Muscle of back (tissue), 11 donors: ENCODE results near the gene RDH5. TPM values are rescaled to one million over a fixed set of nuclear protein-coding genes. Genes with fewer than 3 reads are reported as not detected.
"Not testable (repeated sequence)": the region's sequence is repeated elsewhere in the genome, so short reads cannot be mapped to it uniquely, and the experiment has no call there.

Experiments
- DNase-seq, 3 donors: peaks; one replicate each; pipeline versions ENCODE4 v3.0.0 to v3.0.0-alpha.2; 2013
- polyA plus RNA-seq, 10 donors: library from polyadenylated mRNA; unstranded; fragments of 120-200 nt; gene quantifications; one replicate each; pipeline ENCODE4 v1.2.1, GENCODE V29; 2013; ENCODE audit not compliant: insufficient read length in 10 of 10

RDH5 gene
- polyA plus RNA-seq, 10 donors, result 9.3 to 49.9 (median 19.5) TPM

DNA sequence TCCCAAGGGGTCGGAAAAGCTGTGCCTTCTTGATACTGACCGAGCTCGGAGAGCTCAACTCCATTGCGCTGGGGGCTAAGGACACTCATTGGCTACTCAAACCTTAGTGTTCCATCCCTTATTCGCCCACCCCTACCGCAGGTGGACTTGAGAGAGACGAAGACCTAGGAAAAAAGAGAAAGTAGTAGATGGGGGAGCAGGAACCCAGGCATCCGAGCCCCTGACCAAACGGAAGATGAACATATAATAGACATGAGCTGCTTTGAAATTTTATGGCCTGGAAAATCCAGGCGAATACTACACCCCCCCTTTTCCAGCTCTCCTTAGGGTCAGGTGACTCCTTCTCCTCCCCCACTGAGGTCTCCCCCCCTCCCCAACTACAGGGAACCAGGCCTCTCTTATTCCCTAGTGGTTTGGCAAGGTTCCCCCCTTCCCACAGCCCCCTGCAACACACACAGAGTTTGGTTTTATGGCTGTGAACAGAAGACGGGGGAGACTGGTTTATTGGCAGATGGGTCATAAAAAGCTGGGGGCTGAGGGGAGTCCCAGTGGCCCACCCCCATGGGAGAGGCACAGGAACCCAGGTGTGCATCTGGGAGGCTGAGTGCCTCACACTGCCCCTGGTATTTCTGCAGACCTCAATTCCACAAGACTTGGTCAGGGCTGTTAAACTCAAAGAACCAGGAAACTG lies 24.3 kb downstream of the RDH5 start:
- DNase-seq, result no peak

DNA sequence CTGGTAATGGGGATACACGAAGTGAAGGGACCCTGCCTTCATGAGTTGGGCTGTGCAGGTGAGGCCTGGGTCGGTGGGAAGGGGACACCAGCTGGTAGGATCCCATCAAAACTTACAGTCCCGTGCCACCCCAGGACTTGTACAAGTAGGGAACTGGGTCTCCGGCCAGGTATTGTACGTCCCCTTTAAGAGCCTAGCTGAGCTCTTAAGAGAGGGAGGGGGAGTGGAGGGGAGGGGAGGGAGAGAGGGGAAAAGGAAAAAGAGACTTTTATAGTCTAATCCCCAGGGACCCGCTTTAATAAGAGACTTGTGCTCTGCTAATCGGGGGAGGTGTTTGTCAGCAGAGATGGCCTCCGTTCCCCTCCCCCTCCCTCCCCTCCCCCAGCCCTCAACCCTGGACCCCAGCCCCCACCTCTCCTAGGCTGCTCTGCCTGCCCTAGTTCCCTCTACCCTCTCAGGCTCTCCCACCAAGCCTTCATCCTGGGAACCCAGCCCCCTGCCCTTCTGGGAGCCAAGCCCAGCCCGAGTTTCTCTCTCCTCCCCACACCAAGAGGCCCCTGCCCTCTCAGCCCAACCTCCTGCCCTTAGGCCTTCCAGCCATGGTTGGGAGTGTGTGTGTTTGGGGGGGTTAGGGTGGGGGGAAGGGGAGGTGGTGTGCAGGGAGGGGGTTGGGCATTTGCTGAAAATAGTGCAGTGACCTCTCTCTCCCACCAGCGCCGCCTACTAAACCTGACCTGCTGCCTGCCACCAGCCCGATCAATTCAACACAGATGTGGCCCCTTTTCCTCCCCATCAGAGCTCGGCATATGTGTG lies 25.4 kb downstream of the RDH5 start:
- DNase-seq, result peak in 2 of 3 donors; percentile 49 to 70

DNA sequence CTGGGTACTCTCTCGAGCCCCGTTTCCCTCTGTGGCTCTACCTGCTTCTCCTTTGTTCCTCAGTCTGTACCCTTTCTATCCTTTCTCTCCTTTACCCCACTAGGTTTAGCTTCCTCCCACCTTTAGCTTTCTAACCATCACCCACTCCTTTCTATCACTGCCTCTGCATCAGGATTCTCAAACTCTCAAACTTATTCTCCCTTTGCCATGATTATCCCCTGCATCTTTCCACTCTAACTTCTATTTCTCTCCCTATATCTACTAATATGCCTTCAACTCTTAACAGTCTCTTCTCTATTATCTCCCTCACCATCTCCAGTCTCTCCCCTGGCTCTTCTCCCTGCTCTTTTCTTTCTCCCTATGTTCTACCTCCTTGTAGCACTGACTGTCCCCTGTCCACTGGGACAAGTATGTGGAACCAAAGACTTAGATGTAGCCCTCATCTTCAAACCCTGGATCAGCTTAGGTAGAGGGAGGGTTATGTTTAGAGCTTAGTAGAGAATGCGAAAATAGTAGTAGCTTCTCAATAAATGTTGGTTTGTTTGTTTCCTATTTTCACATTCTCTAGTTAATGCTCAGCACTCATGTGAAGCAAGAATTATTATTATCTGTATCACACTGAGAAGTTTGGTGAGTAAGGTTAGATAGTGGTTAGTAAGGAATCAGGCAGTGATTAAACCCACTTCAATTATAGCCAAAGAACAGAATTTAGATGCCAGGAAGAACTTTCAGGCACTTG lies 26.1 kb downstream of the RDH5 start:
- DNase-seq, result no peak

DNA sequence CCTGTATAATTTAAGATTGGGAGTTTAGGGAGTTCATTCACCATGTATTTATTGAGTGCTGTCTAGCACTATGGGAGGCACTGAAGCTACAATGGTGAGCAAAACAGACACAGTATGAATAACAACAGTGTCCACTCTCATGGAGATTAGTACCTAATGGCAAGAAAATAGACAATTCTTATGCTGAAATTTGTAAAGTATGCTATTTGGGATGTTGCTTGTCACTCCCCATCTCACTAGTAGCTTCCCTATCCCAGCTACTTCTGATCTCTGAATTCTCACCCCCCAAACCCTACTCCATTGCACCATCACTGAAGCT lies 26.7 kb downstream of the RDH5 start:
- DNase-seq, result no peak

DNA sequence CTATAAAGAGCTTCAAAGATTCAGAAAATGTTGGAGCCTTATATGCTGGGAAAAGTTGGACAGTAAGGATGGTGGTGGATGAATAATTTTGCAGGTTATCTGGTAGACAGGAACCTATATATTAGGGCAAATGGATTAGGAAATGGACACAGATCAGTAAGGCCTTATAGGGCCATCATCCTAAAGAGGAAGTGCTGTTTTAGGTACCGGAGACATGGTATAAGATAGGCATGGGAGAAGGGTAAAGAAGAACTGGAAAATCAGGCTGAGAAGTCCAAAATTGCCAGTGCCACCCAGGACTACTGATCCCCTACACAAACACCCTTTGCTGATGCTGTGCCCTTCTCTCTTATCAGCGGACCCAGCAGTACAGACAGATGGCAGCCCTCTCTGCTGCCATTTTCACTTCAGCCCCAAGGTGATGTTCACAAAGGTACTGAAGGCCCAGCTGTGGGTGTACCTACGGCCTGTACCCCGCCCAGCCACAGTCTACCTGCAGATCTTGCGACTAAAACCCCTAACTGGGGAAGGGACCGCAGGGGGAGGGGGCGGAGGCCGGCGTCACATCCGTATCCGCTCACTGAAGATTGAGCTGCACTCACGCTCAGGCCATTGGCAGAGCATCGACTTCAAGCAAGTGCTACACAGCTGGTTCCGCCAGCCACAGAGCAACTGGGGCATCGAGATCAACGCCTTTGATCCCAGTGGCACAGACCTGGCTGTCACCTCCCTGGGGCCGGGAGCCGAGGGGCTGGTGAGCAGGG lies 28.2 kb downstream of the RDH5 start:
- no peak for DNase-seq

DNA sequence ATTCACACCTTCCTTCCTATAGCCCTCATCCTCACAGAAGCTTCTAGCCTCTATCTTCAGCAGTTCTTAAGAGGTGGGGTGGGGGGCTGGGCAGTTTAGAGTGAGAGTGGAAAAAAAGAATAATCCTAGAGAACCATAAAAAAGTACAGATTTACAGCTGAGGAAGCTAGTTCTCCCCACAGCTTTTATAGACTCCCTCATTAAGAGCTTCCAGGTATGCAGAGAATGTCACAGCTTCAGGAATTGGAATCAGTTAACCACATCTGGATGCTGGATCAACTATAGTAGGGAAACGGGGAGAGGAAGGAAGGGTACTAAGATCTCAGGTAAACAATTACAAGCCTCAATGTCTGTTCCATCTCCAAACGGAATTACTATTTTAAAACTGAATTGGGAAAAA lies 35.1 kb downstream of the RDH5 start:
- no peak for DNase-seq

DNA sequence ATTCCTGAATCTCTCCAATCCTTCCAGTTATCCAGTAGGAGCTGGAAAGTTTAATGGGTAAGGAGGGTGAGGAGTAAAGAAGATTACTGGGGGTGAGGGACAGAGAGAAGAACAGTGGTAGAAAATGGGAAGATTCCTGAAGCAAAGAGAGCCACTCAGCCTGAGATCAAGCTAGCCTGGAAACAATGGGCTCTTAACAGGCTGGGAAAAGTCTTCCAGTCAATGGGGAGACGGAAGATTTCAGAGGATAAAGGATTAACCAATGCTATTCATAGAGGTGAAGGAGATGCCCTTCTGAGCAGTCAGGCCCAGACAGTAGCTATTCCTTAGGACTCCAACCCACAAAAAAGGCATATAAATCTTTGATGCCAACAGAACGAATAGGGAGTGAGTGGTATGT lies 37.5 kb downstream of the RDH5 start:
- no peak for DNase-seq

DNA sequence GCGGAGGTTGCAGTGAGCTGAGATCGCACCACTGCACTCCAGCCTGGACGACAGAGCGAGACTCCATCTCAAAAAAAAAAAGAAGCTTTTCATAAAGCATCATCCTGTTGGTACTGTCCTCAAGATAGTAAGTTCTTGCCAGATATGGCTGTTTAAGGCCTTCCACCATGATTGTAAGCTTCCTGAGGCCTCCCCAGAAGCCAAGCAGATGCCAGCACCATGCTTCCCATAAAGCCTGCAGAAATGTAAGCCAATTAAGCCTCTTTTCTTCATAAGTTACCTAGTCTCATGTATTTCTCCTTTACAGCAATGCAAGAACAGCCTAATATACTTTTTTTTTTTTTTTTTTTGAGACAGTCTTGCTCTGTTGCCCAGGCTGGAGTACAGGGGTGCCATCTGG lies 38.4 kb downstream of the RDH5 start:
- DNase-seq, result not testable (repeated sequence)

DNA sequence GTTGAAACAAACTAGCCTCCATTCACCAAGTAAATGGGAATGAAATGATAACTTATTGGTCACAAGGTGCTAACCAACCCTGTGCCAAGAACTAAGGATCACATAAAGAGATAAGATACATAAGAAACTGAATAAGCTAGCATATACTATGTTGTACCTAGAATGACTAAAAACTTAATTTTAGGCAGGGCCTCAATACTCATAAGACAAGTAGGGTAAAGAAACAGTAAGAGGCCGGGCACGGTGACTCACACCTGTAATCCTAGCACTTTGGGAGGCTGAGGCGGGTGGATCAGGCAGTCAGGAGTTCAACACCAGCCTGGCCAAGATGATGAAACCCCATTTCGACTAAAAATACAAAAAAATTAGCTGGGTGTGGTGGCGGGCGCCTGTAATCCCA lies 40.5 kb downstream of the RDH5 start:
- DNase-seq, result no peak

DNA sequence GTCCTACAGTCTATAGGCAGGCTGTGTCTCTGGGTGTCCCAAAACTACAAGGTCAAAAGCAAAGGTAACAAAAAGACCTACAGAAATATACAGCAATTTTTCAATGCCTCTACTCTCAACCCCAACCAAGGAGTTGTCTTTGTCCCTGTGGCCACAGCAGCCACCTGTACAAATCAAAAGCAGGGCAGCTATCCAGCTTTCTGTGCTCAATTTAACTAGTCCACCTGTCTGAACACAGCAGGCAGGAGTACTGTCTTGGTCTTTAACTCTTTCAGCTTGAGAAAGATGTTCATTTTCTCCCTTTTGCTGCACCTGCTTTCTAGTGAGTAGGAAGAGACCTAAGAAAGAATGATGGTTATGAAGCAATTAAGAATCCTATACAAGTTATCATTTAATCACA lies 42.5 kb downstream of the RDH5 start:
- DNase-seq, result no peak

DNA sequence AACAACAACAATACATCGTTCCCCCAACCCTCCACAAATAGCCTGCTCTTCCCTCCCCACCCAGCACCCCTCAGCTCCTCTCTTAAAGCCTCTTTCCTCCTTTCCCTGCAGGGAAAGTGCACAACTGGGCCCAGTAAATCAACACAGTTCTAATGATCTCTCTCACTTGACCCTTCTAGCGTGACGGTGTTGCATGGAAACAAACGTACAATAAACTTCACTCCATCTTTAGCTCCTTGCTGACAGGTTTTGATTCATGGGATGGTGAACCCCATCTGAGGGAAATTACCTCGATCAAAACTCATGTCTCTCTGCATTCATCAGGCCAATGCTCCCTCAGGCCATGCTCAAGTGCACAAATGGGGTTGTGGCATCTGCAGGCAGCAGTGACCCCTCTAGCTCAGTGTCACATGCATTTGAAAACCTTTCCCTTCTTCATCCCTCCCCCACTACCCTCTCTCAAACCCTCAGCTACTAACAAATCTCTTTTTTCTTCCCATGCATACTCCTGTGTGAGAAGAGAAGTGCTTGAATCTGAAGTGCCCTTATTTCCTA lies 45.6 kb downstream of the RDH5 start:
- no peak for DNase-seq

DNA sequence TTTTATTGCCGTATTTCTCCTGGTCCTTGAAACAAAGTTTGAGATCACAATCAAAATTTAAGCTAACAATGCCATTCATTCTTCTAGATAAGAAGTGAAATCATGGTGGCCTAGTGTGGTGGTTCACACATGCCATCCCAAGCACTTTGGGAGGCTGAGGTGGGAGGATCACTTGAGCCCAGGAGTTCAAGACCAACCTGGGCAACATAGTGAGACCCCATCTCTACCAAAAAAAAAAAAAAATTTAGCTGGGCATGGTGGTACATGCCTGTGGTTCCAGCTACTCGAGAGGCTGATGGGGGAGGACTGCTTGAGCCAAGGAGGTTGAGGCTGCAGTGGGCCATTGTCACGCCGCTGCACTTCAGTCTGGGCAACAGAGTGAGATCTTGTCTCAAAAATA lies 47.0 kb downstream of the RDH5 start:
- DNase-seq, result no peak

DNA sequence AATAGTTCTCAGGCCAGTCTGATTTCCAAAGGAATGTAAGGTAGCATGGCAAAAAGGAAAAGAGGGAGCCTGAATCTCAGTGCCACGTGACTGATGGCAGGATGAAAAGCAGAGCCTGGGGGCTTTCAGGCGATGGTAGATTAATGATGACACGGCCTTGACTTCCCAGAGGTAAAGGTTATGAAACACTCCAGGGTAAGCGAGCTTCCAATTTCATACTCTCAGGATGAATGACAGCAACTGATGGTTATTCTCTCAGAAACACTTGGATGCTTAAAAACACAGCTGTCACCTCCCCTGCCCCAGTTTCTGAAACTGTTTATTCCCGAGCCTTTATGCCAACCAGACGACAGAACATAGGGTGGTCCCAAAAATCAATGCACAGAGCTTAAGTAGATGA lies 51.5 kb downstream of the RDH5 start:
- DNase-seq, result peak; percentile 9 to 32 (median 10)

Other genes with a start within 250 kb of the RDH5 start
- not detected for gene OR6C68, start 228.0 kb upstream of the RDH5 start, polyA plus RNA-seq
- gene OR6C4, start 170.8 kb upstream of the RDH5 start, polyA plus RNA-seq, result not detected
- not detected for gene OR2AP1, start 147.9 kb upstream of the RDH5 start, polyA plus RNA-seq
- not detected for gene OR10P1, start 83.5 kb upstream of the RDH5 start, polyA plus RNA-seq
- 100 to 1,000 TPM; 194 to 443 (median 371) TPM for gene ITGA7, start 12.5 kb upstream of the RDH5 start, polyA plus RNA-seq
- gene BLOC1S1, start 4.3 kb upstream of the RDH5 start, polyA plus RNA-seq, result 100 to 1,000 TPM in 4 of 10 donors, 10 to 100 TPM in 6; 80.9 to 115 (median 99.5) TPM
- gene CD63, start 8.6 kb downstream of the RDH5 start, polyA plus RNA-seq, result 100 to 1,000 TPM; 694 to 894 (median 792) TPM
- gene GDF11, start 22.7 kb downstream of the RDH5 start, polyA plus RNA-seq, result 10 to 100 TPM; 11.0 to 13.9 (median 12.5) TPM
- 10 to 100 TPM; 62.5 to 85.4 (median 74.6) TPM for gene SARNP, start 97.3 kb downstream of the RDH5 start, polyA plus RNA-seq
- 10 to 100 TPM; 12.1 to 19.4 (median 16.7) TPM for gene ORMDL2, start 97.6 kb downstream of the RDH5 start, polyA plus RNA-seq
- 10 to 100 TPM; 20.1 to 26.6 (median 22.8) TPM for gene DNAJC14, start 109.2 kb downstream of the RDH5 start, polyA plus RNA-seq
- gene MMP19, start 122.5 kb downstream of the RDH5 start, polyA plus RNA-seq, result 1 to 10 TPM; 1.9 to 4.9 (median 3.4) TPM
- 10 to 100 TPM; 18.2 to 28.2 (median 21.2) TPM for gene PYM1, start 207.5 kb downstream of the RDH5 start, polyA plus RNA-seq
- gene DGKA, start 210.8 kb downstream of the RDH5 start, polyA plus RNA-seq, result 10 to 100 TPM; 12.8 to 49.9 (median 22.0) TPM
- gene PMEL, start 245.6 kb downstream of the RDH5 start, polyA plus RNA-seq, result 10 to 100 TPM in 2 of 10 donors, 1 to 10 TPM in 5, under 1 TPM in 3; 0.71 to 38.1 (median 1.4) TPM
- 10 to 100 TPM; 21.0 to 42.1 (median 28.6) TPM for gene CDK2, start 246.4 kb downstream of the RDH5 start, polyA plus RNA-seq